ENCODE measurements around the gene UBE2N.
A peak's percentile ranks its signal among the peaks of the same experiment; 100 is the strongest.

DNA sequence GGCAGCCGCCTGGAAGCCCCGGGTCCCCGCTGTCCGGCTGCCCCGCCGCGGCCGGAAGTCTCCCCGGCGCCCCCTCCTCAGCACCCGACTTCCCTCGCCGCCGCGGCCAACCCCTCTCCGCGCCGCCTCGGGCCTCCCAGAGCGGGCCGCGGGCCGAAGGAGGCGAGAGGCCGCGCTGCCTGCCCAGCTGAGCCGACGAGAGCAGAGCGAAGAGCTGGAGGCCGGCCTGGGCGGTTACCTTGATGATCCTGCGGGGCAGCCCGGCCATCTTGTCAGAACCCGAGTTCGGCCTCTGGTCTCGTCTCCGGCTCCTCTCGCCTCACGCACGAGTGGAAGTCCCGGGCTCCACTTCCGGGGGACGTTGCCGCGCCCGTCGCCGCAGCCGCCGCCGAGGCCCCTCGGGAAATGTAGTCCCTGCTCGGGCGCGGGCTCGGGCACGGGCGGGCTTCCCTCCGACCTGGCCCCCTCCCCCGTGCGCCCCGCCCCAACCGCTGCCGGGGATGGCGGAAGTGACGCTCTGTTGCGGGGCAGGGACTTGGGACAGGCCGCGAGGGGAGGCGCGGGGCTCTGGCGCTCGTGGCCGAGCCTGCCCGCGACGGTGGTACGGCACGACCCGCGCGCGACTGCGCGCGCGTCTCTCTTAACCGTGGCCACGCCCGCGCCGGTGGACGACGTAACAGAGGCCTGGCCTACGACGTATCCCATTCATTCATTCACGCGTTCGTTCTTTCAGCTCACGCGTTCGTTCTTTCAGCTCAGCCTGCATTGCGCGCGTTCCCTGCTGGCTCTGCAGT lies at the start of gene UBE2N:
- TF ChIP-seq, protein P1, sequence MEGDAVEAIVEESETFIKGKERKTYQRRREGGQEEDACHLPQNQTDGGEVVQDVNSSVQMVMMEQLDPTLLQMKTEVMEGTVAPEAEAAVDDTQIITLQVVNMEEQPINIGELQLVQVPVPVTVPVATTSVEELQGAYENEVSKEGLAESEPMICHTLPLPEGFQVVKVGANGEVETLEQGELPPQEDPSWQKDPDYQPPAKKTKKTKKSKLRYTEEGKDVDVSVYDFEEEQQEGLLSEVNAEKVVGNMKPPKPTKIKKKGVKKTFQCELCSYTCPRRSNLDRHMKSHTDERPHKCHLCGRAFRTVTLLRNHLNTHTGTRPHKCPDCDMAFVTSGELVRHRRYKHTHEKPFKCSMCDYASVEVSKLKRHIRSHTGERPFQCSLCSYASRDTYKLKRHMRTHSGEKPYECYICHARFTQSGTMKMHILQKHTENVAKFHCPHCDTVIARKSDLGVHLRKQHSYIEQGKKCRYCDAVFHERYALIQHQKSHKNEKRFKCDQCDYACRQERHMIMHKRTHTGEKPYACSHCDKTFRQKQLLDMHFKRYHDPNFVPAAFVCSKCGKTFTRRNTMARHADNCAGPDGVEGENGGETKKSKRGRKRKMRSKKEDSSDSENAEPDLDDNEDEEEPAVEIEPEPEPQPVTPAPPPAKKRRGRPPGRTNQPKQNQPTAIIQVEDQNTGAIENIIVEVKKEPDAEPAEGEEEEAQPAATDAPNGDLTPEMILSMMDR (conservative IDR thresholded peaks at IDR 0.05; ENCODE audit: low read depth, low read length) = no peak
- TF ChIP-seq EZH2phosphoT487 (IDR thresholded peaks at IDR 0.05; ENCODE audit: borderline replicate concordance, low read length) (peak; percentile 97), EZH2 (IDR thresholded peaks at IDR 0.05; ENCODE audit: low read length, unreplicated experiment) (no peak)

All from PC-3 (cell line).